Brain pericyte (primary cell): ENCODE data around the gene TMEM125.

Experiments used
- DNase-seq: peaks from one replicate; pipeline ENCODE4 v3.0.0-alpha.2; 2012; ENCODE audit warnings: low read depth, low spot score

TMEM125 gene

GRCh38 chr1:43311521-43311920 lies 41.7 kb downstream of the TMEM125 start:
- DNase-seq: no peak

GRCh38 chr1:43312212-43312623 lies 42.4 kb downstream of the TMEM125 start:
- DNase-seq: no peak

GRCh38 chr1:43312663-43313515 lies 43.1 kb downstream of the TMEM125 start:
- DNase-seq: no peak

- no peak for DNase-seq
Measured at GRCh38 chr1:43313771-43314170, 44.0 kb downstream of the TMEM125 start.

- no peak for DNase-seq
Measured at GRCh38 chr1:43314233-43314632, 44.5 kb downstream of the TMEM125 start.

GRCh38 chr1:43315481-43315880 lies 45.7 kb downstream of the TMEM125 start:
- DNase-seq: no peak

- DNase-seq: no peak
Measured at GRCh38 chr1:43315963-43316737, 46.4 kb downstream of the TMEM125 start.

GRCh38 chr1:43316738-43317520 lies 47.1 kb downstream of the TMEM125 start:
- DNase-seq: no peak

GRCh38 chr1:43317817-43318471 lies 48.2 kb downstream of the TMEM125 start:
- DNase-seq: no peak

- no peak for DNase-seq
Measured at GRCh38 chr1:43318831-43319230, 49.0 kb downstream of the TMEM125 start.

- no peak for DNase-seq
Measured at GRCh38 chr1:43319288-43319687, 49.5 kb downstream of the TMEM125 start.

- DNase-seq: no peak
Measured at GRCh38 chr1:43319766-43320165, 50.0 kb downstream of the TMEM125 start.

GRCh38 chr1:43321331-43321891 lies 51.6 kb downstream of the TMEM125 start:
- no peak for DNase-seq

- no peak for DNase-seq
Measured at GRCh38 chr1:43322506-43322905, 52.7 kb downstream of the TMEM125 start.
